ENCODE data around the gene GPR101. TPM values are rescaled to one million over a fixed set of nuclear protein-coding genes. Genes with fewer than 3 reads are reported as not detected.

The GPR101 gene
- total and polyA plus RNA-seq, 2 of the 4 experiments (the other 2 are of a cell fraction) = not detected

GRCh38 chrX:137062915-137063617 is 29.3 kb upstream of the GPR101 start:
- Histone ChIP-seq H3K27ac (ENCODE audit: insufficient read depth, low read length) (no peak overlapping the region), H3K56ac (ENCODE audit: extremely low read depth, insufficient read depth, low read length) (no peak overlapping the region), H3K23ac (ENCODE audit: low read depth, low read length) (no peak overlapping the region), H3K27me3 (ENCODE audit: control insufficient read depth, insufficient read depth, low read length) (no peaks in the 10 kb centered on the region; the same call in 1 of the 2 replicates), H2BK120ac (ENCODE audit: low read depth, low read length) (no peak overlapping the region), H3K4me2 (ENCODE audit: low read depth, low read length) (no peak overlapping the region), H3K4ac (ENCODE audit: low read depth, low read length) (no peak overlapping the region), H4K20me1 (ENCODE audit: insufficient read depth, low read length) (no peaks in the 10 kb centered on the region), H4K5ac (ENCODE audit: low read depth, low read length) (no peak overlapping the region), H3K14ac (replicated peaks; ENCODE audit: low read depth, low read length) (no peak overlapping the region), H3K18ac (ENCODE audit: low read depth, low read length) (no peak overlapping the region), H2AK9ac (replicated peaks; ENCODE audit: low read depth, low read length, poor library complexity) (no peak overlapping the region), H4K8ac (ENCODE audit: low read depth in 2 of 2, low read length in 2 of 2) (no peak overlapping the region), H3K36me3 (ENCODE audit: control insufficient read depth, insufficient read depth, low read length) (no peaks in the 10 kb centered on the region), H2BK20ac (ENCODE audit: low read depth, low read length) (no peak overlapping the region), H2AFZ (replicated peaks; ENCODE audit: low read length, poor library complexity) (no peak overlapping the region), H3K9me1 (ENCODE audit: insufficient read depth, low read length) (no peaks in the 10 kb centered on the region), H2BK5ac (ENCODE audit: low read depth, low read length, poor library complexity, severe bottlenecking) (no peak overlapping the region), H2AK5ac (ENCODE audit: low read depth, low read length) (no peak overlapping the region), H3K4me3 (ENCODE audit: insufficient read depth, low read depth, low read length) (no peak overlapping the region), H3K4me1 (ENCODE audit: control insufficient read depth, insufficient read depth, low read length) (no peaks in the 10 kb centered on the region), H3K9me3 (ENCODE audit: control insufficient read depth, insufficient read depth, low read length) (no peaks in the 10 kb centered on the region), H2BK15ac (ENCODE audit: low read depth, low read length) (no peak overlapping the region), H3K79me1 (ENCODE audit: low read depth in 1 of 2, low read length in 2 of 2) (no peaks in the 10 kb centered on the region), H4K91ac (ENCODE audit: insufficient read depth, low read depth, low read length) (no peak overlapping the region), H3K9ac (ENCODE audit: low read depth, low read length) (no peak overlapping the region)
- WGBS, 2 experiments (ENCODE audit: extremely low coverage in 2 of 2, insufficient read length in 1 of 2) = no CpG with 5 or more reads among the region's 4 CpGs
- in situ Hi-C loops (cut with MboI; ENCODE audit: low sequenced_read_pairs) = no loop called here
- ATAC-seq (ENCODE audit: low read depth) (no peak), DNase-seq (no peak)
- POLR2A ChIA-PET (ENCODE audit: unreplicated experiment) = no interaction called here
- CTCF ChIA-PET = no interaction called here
- dilution Hi-C loops (cut with HindIII; ENCODE audit: low sequenced_read_pairs, unreplicated experiment) = no loop called here
- TF ChIP-seq MAZ (IDR thresholded peaks at IDR 0.05; ENCODE audit: borderline replicate concordance, low read depth, low read length) = no peak
- no peak for TF ChIP-seq CEBPB (IDR thresholded peaks at IDR 0.05; ENCODE audit: low read depth, low read length)
- TF ChIP-seq NFE2L2 (IDR thresholded peaks at IDR 0.05; ENCODE audit: low read depth, low read length) = no peak
- no peak for TF ChIP-seq RCOR1 (IDR thresholded peaks at IDR 0.05; ENCODE audit: insufficient replicate concordance, low read length)
- TF ChIP-seq CTCF (conservative IDR thresholded peaks at IDR 0.05; ENCODE audit: low read depth, low read length) = no peak
- no peak for TF ChIP-seq MAFK (IDR thresholded peaks at IDR 0.05; ENCODE audit: low read depth, low read length)
- TF ChIP-seq MXI1 (IDR thresholded peaks at IDR 0.05; ENCODE audit: borderline replicate concordance, low read depth, low read length) = no peak
- TF ChIP-seq POLR2A (IDR thresholded peaks at IDR 0.05; ENCODE audit: low read depth, low read length) = no peak
- TF ChIP-seq ELK1 (IDR thresholded peaks at IDR 0.05; ENCODE audit: borderline replicate concordance, low read depth, low read length) = no peak
- TF ChIP-seq FOS (IDR thresholded peaks at IDR 0.05; ENCODE audit: low read depth, low read length) = no peak
- TF ChIP-seq SMC3 (IDR thresholded peaks at IDR 0.05; ENCODE audit: low read depth, low read length) = no peak
- no peak for TF ChIP-seq BHLHE40 (IDR thresholded peaks at IDR 0.05; ENCODE audit: low read depth, low read length)
- TF ChIP-seq, protein P1, sequence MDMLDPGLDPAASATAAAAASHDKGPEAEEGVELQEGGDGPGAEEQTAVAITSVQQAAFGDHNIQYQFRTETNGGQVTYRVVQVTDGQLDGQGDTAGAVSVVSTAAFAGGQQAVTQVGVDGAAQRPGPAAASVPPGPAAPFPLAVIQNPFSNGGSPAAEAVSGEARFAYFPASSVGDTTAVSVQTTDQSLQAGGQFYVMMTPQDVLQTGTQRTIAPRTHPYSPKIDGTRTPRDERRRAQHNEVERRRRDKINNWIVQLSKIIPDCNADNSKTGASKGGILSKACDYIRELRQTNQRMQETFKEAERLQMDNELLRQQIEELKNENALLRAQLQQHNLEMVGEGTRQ (IDR thresholded peaks at IDR 0.05; ENCODE audit: low read depth, low read length) = no peak
- no peak for TF ChIP-seq RAD21 (IDR thresholded peaks at IDR 0.05; ENCODE audit: low read length)
- intact Hi-C loops (cut with micrococcal nuclease) = no loop called here
- no TSS peak for BruUV-seq (replicated peaks)
